HL-60 (cell line): ENCODE results near the gene CD151.

Experiments
- TF ChIP-seq, protein P1 (sequence below): IDR thresholded peaks from one replicate; pipeline ENCODE4 v1.5.1; 2011; ENCODE audit warnings: low read length, control low read depth, inconsistent platforms; ENCODE audit not compliant: insufficient read depth
- TF ChIP-seq, protein P2 (sequence below): IDR thresholded peaks from 2 replicates; pipeline ENCODE4 v1.6.1; 2012; ENCODE audit warnings: low read depth; ENCODE audit not compliant: insufficient replicate concordance

DNA sequence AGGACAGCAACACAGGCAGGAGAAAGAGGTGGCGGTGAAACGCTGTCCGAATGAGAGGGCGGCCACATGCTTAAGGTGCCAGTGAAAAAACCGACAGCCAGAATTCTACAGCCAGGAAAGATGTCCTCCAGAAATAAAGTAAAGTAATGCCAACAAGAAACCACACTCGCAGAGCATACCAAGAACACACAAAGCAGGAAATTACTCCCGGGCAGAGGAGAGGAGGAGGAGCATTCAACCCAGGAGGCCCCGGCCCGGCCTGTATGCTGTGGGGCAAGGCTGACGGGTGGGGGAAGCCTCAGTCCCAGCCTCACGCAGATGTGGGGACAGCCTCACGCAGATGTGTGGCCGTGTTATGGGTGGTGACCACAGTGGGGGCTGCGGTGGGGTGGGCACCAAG, 49.8 kb downstream of the CD151 start:
- TF ChIP-seq, protein P1, sequence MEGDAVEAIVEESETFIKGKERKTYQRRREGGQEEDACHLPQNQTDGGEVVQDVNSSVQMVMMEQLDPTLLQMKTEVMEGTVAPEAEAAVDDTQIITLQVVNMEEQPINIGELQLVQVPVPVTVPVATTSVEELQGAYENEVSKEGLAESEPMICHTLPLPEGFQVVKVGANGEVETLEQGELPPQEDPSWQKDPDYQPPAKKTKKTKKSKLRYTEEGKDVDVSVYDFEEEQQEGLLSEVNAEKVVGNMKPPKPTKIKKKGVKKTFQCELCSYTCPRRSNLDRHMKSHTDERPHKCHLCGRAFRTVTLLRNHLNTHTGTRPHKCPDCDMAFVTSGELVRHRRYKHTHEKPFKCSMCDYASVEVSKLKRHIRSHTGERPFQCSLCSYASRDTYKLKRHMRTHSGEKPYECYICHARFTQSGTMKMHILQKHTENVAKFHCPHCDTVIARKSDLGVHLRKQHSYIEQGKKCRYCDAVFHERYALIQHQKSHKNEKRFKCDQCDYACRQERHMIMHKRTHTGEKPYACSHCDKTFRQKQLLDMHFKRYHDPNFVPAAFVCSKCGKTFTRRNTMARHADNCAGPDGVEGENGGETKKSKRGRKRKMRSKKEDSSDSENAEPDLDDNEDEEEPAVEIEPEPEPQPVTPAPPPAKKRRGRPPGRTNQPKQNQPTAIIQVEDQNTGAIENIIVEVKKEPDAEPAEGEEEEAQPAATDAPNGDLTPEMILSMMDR, result no peak
- TF ChIP-seq, protein P2, sequence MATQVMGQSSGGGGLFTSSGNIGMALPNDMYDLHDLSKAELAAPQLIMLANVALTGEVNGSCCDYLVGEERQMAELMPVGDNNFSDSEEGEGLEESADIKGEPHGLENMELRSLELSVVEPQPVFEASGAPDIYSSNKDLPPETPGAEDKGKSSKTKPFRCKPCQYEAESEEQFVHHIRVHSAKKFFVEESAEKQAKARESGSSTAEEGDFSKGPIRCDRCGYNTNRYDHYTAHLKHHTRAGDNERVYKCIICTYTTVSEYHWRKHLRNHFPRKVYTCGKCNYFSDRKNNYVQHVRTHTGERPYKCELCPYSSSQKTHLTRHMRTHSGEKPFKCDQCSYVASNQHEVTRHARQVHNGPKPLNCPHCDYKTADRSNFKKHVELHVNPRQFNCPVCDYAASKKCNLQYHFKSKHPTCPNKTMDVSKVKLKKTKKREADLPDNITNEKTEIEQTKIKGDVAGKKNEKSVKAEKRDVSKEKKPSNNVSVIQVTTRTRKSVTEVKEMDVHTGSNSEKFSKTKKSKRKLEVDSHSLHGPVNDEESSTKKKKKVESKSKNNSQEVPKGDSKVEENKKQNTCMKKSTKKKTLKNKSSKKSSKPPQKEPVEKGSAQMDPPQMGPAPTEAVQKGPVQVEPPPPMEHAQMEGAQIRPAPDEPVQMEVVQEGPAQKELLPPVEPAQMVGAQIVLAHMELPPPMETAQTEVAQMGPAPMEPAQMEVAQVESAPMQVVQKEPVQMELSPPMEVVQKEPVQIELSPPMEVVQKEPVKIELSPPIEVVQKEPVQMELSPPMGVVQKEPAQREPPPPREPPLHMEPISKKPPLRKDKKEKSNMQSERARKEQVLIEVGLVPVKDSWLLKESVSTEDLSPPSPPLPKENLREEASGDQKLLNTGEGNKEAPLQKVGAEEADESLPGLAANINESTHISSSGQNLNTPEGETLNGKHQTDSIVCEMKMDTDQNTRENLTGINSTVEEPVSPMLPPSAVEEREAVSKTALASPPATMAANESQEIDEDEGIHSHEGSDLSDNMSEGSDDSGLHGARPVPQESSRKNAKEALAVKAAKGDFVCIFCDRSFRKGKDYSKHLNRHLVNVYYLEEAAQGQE, result no peak
